Measurements from ENCODE around the gene MEIS2. TPM values are rescaled to one million over a fixed set of nuclear protein-coding genes. Genes with fewer than 3 reads are reported as not detected.

The MEIS2 gene
- total RNA-seq, 4 donors from 2014 or later: 14.8 to 28.4 (median 20.4) TPM

GRCh38 chr15:36972704-36973103 lies 127.6 kb downstream of the MEIS2 start:
- TF ChIP-seq POLR2A (IDR thresholded peaks at IDR 0.05) (no peak), CTCF (IDR thresholded peaks at IDR 0.05) (no peak)

GRCh38 chr15:36970522-36970921 lies 129.8 kb downstream of the MEIS2 start:
- DNase-seq: no peak
- intact Hi-C loops (cut with DNase I): no loop called here
- Histone ChIP-seq H3K27ac (no peak overlapping the region), H3K4me3 (replicated peaks in 1 of 3) (no peak overlapping the region), H3K27me3 (no peaks in the 10 kb centered on the region), H3K4me1 (no peaks in the 10 kb centered on the region), H3K36me3 (no peaks in the 10 kb centered on the region), H3K9me3 (no peaks in the 10 kb centered on the region)
- TF ChIP-seq CTCF (IDR thresholded peaks at IDR 0.05): no peak
- TF ChIP-seq POLR2A (IDR thresholded peaks at IDR 0.05): no peak
- WGBS, 2 donors: 93 to 96% methylated on average over 5 of the region's 5 CpGs

More at GRCh38 chr15:36972704-36973103, 127.6 kb downstream of the MEIS2 start:
- Histone ChIP-seq H3K36me3 (no peaks in the 10 kb centered on the region), H3K9me3 (no peaks in the 10 kb centered on the region), H3K27ac (no peak overlapping the region), H3K27me3 (no peaks in the 10 kb centered on the region), H3K4me1 (no peaks in the 10 kb centered on the region), H3K4me3 (replicated peaks in 1 of 3) (no peak overlapping the region)
- WGBS, 2 donors: 67 to 85% methylated on average over 3 of the region's 3 CpGs
- no peak for DNase-seq
- intact Hi-C loops (cut with DNase I): no loop called here

GRCh38 chr15:36967929-36968328 lies 132.4 kb downstream of the MEIS2 start:
- TF ChIP-seq CTCF (IDR thresholded peaks at IDR 0.05) (no peak), POLR2A (IDR thresholded peaks at IDR 0.05) (no peak)
- Histone ChIP-seq H3K9me3 (no peaks in the 10 kb centered on the region), H3K27me3 (no peaks in the 10 kb centered on the region), H3K36me3 (no peaks in the 10 kb centered on the region), H3K4me3 (replicated peaks in 1 of 3) (no peak overlapping the region), H3K27ac (no peak overlapping the region), H3K4me1 (no peaks in the 10 kb centered on the region)
- no peak for DNase-seq
- intact Hi-C loops (cut with DNase I): no loop called here
- WGBS, 2 donors: 95 to 97% methylated on average over 4 of the region's 4 CpGs

- TF ChIP-seq POLR2A (IDR thresholded peaks at IDR 0.05): no peak
- no peak for TF ChIP-seq CTCF (IDR thresholded peaks at IDR 0.05)
- Histone ChIP-seq H3K9me3 (no peaks in the 10 kb centered on the region), H3K4me1 (no peaks in the 10 kb centered on the region), H3K4me3 (replicated peaks in 1 of 3) (no peak overlapping the region), H3K27me3 (no peaks in the 10 kb centered on the region), H3K36me3 (no peaks in the 10 kb centered on the region), H3K27ac (no peak overlapping the region)
- DNase-seq: no peak
- intact Hi-C loops (cut with DNase I): no loop called here
Observed at GRCh38 chr15:36966708-36967107, 133.6 kb downstream of the MEIS2 start.

GRCh38 chr15:36965570-36966342 lies 134.6 kb downstream of the MEIS2 start:
- no peak for DNase-seq
- intact Hi-C loops (cut with DNase I): no loop called here
- no peaks in the 10 kb centered on the region for H3K4me1 ChIP-seq
- 85 to 88% methylated on average over 4 of the region's 4 CpGs for WGBS, 2 donors
- TF ChIP-seq POLR2A (IDR thresholded peaks at IDR 0.05) (no peak), CTCF (IDR thresholded peaks at IDR 0.05) (no peak)
- no peak overlapping the region for H3K4me3 ChIP-seq (replicated peaks in 1 of 3)
- no peaks in the 10 kb centered on the region for H3K27me3 ChIP-seq
- H3K9me3 ChIP-seq: no peaks in the 10 kb centered on the region
- no peak overlapping the region for H3K27ac ChIP-seq
- no peaks in the 10 kb centered on the region for H3K36me3 ChIP-seq

Measured in thyroid gland (tissue), 4 donors.